Skeletal muscle cell (primary cell): ENCODE data around the gene BTBD19.
"Not testable (repeated sequence)": the region's sequence is repeated elsewhere in the genome, so short reads cannot be mapped to it uniquely, and the experiment has no call there.

Source experiments
- DNase-seq: peaks from one replicate; pipeline ENCODE4 v3.0.0-alpha.2; 2010; ENCODE audit warnings: low read depth
- H3K4me3 ChIP-seq: 2 replicates; pipeline ENCODE4 v1.5.1; 2011; ENCODE audit warnings: low read depth, mild to moderate bottlenecking, control low read depth, low read length, moderate library complexity

The BTBD19 gene

DNA sequence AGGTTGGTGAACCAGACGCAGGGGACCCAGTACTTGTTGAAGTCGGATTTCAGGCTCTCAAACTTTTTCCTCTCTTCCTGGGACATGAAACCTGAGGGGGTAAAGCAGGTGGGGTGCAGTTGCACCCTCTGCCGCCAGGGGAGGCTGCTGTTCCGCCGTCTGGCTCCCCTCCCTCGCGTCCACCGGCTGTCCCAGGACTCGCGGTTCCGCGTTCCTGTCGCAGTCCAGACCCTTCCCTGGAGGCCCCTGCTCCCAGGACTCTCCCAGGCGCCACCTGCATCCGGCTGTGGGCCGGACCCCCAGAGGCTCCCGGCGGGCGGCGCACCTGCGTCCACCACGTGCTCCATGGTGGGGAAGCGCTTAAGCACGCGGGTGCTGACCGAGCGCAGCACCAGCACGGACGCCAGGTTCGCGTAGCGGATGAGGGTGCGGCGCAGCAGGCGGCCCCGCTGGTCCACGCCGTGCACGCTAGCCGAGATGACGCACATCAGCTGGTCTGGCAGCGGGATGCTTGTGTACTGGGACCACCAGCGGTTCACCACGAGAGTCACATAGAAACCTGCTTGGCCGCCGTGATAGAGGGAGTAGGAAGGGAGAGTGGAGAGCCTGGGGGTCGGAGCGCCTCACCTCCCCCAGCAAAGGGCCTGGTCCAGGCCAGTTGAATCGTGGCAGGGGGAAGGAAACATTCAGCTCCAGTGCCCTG is 22.0 kb upstream of the BTBD19 start:
- H3K4me3 ChIP-seq, result peak overlapping the region; percentile 45
- no peak for DNase-seq

DNA sequence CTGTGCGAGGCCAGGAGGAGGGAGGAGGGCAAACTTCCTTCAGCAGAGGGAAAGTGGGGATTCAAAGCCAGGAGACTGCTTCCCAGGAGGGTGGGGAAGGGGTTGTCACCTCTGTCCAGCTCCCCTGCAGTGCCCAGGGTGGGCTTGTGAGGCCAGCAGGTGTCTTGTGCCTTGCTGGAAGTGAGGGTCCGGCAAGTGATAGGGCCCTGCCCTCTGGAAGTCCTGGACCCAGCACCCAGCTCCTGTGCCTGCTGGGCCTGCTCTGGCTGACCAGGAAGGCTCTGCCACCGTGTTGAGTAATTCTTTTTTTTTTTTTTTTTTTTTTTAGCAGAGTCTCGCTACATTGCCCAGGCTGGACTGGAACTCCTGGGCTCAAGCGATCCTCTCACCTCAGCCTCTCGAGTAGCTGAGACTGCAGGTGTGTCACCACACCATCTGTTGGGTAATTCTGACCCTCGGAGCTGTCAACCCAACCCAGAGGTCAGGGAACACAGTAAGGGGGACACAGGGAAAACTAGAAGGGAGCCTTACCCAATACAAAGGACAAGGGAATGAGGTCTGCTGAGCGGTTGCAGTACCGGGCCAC is 21.4 kb upstream of the BTBD19 start:
- DNase-seq, result no peak
- no peak overlapping the region for H3K4me3 ChIP-seq

DNA sequence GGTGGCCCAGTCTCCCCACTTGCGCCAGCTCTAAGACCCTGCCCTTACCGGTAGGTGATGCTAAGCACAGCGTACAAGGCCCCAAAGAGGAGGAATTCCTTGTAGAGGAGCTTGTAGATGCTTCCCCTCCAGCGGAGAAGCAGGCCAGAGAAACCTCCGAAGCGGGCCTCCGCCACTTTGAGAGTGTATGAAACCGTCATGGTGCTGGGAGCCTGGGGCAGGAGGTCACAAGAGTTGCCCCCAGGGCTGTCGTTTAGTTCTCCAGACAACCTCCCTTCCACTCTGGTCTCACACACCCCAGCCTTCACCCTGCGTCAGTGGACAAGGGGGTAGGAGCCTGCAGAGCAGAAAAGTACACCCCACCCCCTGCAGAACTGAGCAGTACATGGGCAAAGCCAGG is 20.8 kb upstream of the BTBD19 start:
- DNase-seq, result no peak
- H3K4me3 ChIP-seq, result no peak overlapping the region

DNA sequence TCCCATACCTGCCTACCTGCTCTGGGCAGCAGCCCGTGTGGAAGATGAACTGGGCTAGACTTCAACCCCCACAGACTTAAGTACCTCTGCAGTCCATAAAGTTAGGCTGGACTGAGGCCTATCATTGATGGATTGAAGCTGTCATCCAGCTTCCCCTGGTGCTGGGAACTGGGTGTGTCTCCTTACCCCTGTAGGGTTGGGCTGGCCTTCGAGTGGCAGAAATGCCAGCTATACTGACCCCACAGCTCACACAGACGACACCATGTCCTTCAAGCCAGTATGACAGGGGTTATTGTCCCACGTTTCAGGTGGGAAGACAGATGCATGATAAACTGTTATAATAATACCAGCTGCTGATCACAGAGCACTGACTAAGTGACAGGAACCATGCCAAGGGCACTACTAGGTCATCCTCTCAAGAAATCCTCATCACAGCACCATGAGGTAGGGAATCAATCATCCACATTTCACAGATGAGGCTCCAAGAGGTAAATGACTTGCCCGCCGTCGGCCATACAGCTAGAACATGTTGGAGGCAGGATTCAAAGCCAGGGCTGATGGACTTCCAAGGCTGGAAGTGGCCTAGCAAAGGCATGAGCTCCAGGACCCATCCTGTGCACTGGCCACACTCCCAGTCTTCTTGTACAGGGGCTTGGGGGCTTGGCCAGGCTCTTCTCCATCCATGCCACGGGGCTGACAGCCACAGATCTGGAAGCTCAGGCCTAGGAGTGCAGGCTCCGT is 20.0 kb upstream of the BTBD19 start, which contains the start of gene BEST4:
TSS of gene BEST4 (minus strand) at position 51 of the 741 bp plus-strand sequence. CDS start 465 bp downstream, outside the sequence.
- no peak for DNase-seq
- H3K4me3 ChIP-seq, result no peak within 1 kb of the TSS

DNA sequence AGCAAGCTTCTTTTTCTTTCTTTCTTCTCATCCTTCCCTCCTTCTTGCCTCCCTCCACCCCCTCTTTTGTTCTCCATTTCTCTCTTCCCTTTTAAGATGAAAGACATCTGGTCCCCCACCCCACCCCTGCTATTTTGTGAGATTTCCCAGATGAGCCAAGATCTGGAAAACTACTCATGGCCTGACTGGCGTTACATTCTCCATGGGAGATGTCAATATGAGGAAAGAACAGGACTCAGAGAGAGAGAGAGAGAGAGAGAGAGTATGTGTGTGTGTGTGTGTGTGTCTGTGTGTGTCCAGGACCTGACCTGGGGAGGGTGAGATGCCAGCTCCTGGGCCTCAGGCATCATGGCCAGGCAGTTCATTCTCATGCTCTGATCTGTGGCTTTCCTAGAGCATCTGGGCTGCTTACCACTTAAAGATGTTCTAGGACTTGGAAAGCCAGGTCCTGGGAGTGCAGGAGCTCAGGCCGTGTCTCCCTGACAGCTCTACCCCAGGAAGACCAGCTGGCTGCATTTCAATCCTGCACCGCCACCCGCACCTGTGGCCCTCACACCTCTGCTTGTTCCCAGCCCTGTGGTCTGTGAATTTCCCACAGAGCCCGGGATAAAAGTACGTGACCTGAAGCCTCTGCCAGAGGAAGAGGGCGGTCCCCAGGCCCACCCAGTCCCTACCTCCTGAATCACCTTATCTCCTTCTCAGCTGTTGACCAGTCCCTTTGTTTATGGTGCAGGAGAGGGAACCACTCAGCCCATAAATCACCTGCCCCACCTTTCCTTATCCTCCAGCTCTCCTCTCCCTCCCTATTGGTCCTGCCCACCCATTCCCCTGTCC is 17.1 kb upstream of the BTBD19 start:
- no peak for DNase-seq
- H3K4me3 ChIP-seq, result no peak overlapping the region

DNA sequence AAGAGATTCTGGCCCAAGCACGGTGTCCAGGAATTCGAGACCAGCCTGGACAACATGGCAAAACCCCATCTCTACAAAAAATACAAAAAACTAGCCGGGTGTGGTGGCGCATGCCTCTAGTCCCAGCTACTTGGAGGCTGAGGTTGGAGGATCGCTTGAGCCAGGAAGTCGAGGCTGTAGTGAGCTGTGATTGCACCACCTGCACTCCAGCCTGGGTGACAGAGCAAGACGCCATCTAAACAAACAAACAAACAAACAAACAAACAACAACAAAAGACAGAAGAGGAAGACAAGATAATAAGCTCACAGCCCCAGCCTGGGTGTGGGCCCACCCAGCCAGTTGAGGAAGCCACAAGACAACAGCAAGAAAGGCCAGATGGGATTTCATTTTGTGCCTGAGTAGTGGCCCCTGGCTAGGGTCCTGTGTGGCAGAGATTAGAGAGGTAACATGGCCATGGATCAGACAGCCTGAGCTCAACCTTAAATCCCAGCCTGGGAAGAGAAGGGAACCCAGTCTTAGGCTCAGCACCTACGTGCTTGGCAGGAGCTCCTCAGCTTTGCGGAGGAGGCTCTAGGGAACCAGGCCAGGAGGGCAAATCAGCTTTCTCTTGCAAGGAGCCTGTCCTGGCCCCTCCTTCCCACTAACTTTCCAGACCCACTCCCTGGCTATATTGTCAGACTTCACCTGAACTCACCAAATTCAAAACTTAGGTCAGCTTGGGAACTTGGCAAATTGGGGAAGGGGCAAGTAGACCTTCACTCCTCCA is 15.4 kb upstream of the BTBD19 start:
- no peak overlapping the region for H3K4me3 ChIP-seq
- DNase-seq, result no peak

DNA sequence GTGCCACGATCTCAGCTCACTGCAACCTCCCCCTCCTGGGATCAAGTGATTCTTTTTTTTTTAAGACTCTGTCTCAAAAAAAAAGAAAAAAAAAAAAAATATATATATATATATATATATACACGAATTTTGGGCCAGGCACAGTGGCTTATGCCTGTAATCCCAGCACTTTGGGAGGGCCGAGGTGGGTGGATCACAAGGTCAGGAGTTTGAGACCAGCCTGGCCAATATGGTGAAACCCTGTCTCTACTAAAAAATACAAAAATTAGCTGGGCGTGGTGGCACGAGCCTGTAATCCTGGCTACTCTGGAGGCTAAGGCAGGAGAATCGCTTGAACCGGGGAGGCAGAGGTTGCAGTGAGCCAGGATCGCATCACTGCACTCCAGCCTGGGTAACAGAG is 10.4 kb upstream of the BTBD19 start:
- not testable (repeated sequence) for H3K4me3 ChIP-seq, DNase-seq

DNA sequence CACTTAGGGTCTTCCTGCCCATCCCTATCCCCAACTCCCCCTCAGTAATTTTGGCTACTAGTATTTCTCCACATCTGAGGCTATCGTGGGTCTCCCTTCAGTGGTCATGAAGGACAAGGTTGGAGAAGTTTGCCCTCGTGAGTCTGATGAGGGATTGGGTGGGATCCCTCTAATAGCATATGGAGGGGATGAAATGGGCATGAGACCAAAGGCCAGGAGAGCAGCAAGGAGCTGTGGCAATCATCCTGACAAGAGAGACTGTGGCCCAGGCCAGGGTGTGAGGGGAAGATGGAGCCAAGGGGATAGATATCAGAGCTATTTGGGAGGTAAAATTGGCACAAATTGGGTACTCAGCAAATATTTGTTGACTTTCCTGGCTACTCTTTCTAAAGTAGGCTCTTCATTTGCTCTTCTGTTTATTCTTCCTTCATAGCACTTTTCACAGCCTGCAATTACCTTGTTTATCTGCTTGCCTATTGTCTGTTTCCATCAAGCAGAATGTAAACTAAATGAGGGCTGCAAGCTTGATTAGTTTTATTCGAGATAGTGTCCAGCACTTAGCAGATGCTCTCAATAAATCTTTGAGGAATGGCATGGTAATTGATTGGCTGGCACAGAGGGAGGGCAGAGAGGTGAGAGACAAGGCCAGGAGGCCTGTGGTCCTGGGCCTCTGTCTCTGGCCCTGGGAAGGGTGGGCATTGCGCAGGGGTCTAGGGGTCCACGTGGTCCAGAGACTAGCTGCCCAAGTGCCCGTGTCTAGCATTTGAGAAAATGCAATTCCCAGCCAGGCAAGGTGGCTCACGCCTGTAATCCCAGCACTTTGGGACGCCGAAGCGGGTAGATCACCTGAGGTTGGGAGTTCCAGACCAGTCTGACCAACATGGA is 9.6 kb upstream of the BTBD19 start:
- no peak overlapping the region for H3K4me3 ChIP-seq
- no peak for DNase-seq

DNA sequence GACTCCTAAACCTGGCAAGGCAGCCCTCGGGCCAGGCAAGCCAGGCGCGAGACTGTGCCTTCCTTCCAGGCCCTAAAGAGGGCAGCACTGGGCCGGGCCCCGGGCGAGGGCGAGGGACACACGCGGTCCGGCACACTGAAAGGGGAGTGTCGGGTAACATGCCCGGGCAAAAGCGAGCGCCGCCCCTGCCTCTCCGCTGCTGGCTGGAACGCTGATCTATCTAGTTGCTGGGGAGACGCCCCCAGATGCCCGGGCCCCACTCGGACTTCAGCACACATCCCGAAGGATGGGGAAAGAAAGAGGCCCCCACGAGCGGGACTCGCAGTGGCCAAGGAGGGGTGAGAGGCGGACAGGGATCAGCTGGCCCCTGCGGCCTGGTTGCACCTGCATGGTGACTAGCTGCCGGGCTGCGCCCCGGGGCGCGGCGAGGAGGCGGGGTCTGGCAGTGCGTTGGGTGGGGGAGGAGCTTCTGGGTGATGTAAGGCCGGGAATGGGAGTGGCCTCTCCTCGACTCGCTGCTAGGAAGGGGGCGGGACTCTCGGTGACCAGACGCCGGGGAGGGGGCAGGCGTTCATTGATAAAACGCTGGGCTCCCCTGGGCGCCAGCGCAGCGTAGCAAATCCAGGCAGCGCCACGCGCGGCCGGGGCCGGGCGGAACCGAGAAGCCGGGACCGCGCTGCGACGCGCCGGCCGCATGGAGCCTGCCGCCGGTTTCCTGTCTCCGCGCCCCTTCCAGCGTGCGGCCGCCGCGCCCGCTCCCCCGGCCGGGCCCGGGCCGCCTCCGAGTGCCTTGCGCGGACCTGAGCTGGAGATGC is 8.3 kb upstream of the BTBD19 start, which contains the start of gene PLK3:
TSS of gene PLK3 (plus strand) at position 608 of the 815 bp plus-strand sequence. CDS start at position 695, 87 bp downstream.
- peak; percentile 93 for DNase-seq
- H3K4me3 ChIP-seq, result peak within 1 kb of the TSS; percentile 92

DNA sequence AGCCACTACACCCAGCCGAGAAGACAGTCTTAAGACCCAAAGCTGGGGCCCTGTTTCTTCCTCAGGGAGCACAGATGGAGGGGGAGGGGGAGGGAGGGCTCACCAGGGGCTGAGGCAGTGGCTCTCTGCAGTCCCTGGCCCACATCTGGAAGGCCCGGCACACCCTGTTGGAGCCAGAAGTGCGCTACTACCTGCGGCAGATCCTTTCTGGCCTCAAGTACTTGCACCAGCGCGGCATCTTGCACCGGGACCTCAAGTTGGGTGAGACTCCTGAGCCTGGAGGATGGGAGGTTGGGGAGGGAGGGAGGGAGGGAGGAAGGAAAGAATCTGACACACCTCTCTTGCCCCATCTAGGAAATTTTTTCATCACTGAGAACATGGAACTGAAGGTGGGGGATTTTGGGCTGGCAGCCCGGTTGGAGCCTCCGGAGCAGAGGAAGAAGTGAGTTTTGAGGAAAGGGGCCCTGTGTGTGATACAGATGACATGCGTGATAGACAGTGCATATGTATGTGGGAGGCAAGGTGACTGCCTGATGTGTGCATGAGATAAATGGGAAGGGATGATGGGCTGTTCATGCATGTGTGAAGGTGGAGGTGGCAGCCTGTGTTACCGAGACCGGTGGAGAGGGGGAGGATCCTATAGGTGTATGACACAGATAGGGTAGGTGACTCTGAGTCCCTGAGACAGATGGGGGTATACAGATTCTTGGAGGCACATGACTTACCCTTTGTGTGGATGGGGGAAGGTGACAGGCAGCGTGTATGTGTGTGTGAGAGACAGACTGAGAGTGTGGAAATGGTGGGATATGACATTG is 6.6 kb upstream of the BTBD19 start:
- H3K4me3 ChIP-seq, result peak overlapping the region; percentile 92
- no peak for DNase-seq

DNA sequence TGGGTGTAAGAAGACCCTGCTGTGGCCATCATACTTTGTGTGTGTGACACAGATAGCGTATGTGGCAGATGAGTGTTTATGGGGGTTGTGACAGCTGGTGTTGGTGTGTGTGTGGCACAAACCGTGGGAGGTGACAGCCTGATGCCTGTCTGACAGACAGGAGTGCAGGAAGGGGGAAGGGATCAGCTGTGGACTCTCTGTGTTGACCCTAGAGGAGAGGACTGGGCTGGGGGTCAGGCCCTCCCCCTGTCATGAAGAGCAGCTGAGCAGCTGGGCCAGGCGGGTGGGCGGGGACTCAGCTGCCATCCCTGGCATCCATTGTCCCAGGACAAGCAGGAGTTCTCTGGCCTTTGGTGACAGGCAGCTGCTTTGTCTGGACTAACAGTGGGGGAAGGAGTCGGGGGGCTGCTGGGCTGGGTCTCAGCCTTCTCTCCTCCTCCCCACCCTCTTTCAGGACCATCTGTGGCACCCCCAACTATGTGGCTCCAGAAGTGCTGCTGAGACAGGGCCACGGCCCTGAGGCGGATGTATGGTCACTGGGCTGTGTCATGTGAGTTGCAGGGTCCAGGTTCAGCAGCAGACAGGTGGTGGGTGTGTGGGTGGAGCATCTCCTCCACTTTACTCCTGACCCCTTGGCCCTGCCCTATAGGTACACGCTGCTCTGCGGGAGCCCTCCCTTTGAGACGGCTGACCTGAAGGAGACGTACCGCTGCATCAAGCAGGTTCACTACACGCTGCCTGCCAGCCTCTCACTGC is 5.8 kb upstream of the BTBD19 start:
- H3K4me3 ChIP-seq, result peak overlapping the region; percentile 92
- no peak for DNase-seq

DNA sequence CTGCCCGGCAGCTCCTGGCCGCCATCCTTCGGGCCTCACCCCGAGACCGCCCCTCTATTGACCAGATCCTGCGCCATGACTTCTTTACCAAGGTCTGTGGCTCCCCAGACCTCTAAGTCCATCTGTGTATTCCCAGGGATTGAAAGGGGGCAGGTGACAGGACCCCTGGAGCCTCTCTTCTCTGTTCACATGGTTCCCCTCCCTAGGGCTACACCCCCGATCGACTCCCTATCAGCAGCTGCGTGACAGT is 5.3 kb upstream of the BTBD19 start:
- no peak for DNase-seq
- H3K4me3 ChIP-seq, result peak overlapping the region; percentile 92

DNA sequence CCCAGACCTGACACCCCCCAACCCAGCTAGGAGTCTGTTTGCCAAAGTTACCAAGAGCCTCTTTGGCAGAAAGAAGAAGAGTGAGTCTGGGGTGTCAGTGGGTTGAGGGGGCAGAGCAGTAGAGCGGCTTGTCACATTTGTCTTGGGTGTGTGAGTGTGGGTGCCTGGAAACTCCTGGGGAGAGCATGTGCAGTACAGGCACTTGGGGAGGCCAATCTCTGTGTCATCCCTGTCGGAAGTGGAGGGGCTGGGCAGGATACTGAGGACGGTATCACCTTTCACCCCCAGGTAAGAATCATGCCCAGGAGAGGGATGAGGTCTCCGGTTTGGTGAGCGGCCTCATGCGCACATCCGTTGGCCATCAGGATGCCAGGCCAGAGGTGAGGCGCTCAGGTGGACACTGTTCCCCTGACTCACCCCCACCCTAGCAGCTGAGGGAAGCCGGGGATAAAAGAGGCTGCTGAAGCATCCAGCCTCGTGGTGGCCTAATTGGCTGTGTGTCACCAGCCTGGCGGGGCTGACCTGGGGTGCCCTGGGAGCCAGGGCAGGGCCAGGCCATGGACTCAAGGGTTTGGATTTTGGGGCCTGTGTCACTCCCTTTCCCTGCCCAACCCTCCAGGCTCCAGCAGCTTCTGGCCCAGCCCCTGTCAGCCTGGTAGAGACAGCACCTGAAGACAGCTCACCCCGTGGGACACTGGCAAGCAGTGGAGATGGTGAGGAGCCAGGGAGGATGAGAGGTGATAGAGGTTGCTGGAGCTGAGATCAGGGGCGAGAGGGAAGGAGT is 4.8 kb upstream of the BTBD19 start:
- H3K4me3 ChIP-seq, result no peak overlapping the region
- no peak for DNase-seq

DNA sequence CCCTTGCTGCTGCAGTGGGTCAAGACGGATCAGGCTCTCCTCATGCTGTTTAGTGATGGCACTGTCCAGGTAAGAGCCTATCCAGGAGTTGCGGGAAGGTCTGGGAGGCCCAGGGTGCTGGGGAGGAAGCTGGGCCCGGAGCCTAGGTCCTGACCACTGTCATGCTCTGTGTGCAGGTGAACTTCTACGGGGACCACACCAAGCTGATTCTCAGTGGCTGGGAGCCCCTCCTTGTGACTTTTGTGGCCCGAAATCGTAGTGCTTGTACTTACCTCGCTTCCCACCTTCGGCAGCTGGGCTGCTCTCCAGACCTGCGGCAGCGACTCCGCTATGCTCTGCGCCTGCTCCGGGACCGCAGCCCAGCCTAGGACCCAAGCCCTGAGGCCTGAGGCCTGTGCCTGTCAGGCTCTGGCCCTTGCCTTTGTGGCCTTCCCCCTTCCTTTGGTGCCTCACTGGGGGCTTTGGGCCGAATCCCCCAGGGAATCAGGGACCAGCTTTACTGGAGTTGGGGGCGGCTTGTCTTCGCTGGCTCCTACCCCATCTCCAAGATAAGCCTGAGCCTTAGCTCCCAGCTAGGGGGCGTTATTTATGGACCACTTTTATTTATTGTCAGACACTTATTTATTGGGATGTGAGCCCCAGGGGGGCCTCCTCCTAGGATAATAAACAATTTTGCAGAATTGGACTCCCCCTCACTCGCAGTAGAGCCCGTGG is 2.9 kb upstream of the BTBD19 start:
- H3K4me3 ChIP-seq, result no peak overlapping the region
- DNase-seq, result no peak
